Central memory CD4-positive, alpha-beta T cell (primary cell): Measurements from ENCODE around the gene PVR.
"Not testable (repeated sequence)": the region's sequence is repeated elsewhere in the genome, so short reads cannot be mapped to it uniquely, and the experiment has no call there.

Experiments used
- DNase-seq: peaks from one replicate; pipeline ENCODE4 v3.0.0; 2022

PVR gene

DNA sequence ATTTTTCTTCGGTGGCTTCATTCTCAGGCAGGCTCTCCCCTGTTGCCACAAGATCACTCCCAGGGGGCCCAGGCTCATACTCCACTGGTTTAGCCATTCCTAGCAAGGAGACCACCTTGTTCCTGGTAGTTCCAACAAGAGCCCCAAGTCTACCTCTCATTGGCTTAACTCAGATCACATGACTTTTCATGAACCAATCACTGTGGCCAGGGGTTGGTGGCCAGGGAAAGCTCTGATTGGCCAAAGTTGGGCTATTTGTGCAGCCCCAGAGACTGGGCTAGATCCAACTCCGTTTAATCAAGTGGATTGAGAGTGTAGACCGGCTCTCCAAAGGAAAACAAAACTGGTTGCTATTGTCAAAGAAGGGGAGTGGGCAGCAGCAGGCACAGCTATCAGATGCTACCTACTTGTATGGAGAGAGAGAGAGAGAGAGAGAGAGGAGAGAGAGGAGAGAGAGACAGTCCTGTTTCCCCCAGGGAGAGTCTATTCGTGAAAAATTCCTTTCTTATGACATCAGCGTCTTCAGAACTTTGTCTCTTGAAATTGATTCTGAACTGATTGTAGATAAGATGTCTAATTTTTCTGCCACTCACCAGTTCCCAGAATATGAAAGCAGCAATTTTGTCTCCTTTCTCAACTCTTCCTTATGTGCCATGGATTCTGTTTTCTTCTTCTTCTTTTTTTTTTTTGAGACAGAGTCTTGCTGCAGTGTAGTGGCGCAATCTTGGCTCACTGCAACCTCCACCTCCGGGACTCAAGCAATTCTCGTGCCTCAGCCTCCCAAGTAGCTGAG is 33.5 kb downstream of the PVR start:
- DNase-seq = no peak

DNA sequence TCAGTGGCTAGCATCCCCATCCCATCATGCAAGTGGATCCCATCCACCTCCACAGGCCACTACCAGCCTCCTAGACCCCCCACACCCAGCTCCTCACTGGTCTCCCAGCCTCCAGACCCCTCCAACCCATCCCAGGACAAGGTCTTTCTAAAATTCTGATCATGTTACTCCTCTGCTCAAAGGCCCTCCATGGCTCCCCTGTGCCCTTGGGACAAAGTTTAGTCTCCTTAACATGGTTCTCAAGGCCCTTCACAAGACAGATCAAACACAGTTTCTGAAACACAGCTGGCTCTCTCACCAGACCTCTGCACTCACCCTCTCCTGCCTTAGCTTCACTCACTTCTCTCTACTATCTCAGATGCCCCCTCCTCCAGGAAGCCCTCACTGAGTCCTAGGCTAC is 36.8 kb downstream of the PVR start:
- no peak for DNase-seq

DNA sequence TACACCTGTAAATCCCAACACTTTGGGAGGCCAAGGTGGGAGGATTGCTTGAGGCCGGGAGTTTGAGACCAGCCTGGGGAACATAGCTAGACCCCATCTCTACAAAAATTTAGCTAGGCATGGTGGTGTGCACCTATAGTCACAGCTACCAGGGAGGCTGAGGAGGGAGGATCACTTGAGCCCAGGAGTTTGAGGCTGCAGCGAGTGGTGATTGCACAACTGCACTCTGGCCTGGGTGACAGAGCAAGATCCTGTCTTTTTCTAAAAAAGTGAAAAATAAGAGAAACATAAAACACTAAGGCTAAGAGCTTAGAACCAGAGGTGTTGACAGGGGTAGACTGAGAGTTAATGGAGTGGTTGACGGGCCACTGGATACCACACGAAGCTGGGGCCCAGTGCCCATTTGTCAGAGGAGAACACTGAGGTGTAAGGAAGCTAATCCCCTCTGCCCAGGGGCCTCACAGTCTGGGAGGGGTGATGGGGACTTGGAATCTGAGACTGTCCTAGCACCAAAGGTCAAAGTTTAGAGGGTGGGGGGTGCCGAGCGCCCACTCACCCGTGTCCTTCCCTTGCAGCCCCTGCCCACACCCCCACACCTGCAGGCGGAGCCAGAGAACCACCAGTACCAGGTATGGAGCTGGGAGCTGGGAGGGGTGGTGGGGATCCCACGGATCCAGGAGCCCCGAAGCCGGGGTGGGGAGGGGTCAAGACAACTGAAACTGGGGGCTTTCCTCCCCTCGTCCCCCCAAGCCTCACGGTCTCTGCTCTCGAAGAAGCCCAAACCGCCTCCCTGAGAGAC is 38.5 kb downstream of the PVR start:
- DNase-seq = no peak

DNA sequence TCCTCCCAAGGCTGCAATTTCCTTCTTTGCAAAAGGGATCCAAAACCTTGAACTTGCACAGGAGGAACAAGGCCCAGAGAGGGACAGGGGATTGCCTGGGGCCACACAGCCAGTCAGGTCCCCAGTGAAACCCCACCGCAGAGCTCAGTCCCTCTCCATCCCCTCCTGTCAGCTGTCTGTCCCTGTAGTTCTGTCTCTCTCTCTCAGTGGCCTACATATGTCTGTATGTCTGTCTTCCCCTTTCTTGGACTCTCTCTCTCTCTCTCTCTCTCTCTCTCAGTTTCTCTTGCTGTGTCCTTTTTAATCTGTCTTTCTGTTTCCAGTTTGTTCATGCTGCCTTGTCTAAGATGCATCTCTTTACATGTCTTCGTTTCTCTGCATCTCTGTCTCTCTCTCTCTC is 39.1 kb downstream of the PVR start:
- no peak for DNase-seq

DNA sequence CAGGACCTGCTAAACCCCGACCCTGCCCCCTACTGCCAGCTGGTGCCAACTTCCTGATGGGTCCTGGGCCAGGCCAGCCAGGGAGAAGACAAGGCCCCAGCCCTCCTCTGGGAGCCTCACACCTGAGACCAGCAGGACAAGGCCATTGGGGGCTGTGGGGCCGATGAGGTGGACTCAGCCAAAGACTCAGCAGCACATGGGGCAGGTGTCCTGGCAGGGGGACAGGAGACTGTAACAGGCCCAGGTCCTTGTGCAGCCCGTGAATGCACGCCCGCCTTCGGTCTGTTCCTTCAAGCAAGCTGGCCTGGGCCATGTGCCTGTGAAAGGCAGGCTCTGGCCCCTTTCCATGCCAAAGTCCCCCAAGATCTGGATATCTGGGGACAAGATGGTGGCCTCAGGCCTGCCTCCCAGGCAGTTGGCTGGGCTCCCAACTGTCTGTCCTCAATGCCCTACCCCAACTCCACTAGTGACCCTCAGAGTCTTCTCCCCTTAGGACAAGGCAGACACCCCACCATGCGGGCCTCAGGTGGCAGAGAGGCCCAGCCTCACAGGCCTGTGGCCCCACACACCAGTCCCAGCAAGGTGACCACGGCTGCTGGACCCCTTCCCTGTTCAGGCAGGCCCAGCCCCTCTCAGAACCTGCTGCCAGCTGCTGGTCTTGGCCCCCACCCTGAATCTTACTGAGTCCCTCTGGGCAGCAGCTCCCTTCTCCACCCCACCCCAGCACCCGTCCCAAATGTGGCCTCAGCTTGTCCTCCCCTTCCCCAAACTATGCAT is 39.9 kb downstream of the PVR start:
- DNase-seq = no peak

- DNase-seq = not testable (repeated sequence)
These were observed 40.7 kb downstream of the PVR start for GRCh38 chr19:44684396-44684795.

- no peak for DNase-seq
These were observed 41.5 kb downstream of the PVR start for GRCh38 chr19:44684892-44685863.

- no peak for DNase-seq
These were observed 42.2 kb downstream of the PVR start for GRCh38 chr19:44685877-44686276.

DNA sequence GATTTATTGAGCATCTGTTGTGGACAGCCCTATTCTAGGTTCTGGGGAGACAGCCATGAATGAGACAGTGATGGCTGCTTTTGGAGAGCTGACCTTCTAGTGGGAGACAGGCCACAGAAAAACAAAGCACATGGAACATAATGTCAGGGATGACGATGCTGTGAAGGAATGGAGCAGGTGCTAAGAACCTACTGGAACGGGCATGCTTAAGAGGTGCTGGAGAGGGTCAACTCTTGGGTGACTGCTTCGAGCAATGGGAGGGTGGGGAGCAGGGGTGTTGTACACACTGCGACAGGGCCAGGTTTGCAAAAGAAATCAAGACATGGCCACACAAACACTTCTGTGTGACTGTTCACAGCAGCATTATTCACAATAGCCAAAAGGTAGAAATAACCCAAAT is 43.2 kb downstream of the PVR start:
- no peak for DNase-seq

GRCh38 chr19:44687888-44688287 is 44.2 kb downstream of the PVR start:
- no peak for DNase-seq

DNA sequence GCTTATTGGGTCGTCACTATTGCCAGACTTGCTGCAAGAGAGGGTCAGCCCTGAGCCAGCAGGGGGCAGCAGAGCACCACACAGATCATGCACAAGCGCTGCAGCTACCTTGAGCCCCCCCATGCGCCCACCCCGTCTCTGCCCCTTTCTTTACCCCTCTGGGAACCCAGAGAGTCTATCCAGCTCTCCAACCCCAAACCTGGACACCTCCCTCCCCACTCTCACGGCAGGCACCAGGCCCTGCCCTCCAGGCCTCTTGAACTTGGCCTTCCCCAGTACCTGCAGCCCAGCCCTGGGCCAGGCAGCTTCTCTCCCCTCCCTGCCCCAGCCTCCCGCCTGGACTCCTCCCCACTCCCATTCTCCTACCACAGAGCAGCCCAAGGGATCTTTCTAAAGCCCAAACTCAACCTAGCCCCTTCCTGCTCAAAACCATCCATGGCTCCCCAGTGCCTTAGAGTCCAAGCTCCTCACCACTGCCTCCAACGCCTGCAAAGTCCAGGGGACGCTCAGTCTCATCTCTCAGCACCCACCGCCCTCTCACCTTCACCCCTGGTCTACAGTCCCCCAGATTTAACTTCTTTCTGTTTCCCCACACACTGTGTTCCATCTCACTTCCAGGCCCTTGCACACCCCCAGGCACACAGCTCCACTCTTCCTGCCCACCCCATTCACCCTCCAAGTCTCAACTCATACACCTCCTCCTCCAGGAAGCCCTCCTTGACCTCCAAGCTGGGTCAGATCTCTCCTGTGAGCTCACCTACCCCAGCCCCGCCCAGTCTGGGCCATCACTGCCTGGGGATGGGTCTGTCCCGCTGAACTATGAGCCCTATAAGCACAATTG is 45.8 kb downstream of the PVR start:
- peak; percentile 57 for DNase-seq

- DNase-seq = no peak
These were observed 46.4 kb downstream of the PVR start for GRCh38 chr19:44690131-44690440.

DNA sequence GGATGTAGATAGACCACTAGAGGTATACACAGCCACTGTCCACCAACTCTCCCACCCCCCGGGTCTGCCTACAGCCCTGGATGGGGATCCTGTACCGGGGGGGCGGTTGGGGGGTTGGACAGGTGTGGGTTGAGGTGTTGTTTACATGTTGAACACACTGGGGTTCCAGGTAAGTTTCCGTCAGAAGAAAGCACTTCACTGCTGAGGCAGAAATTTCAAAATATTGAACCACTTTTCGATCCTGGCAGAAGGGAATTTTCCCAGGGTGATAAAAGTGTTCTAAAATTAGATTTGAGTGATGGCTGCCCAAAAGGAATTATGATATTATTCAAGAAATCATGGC is 48.6 kb downstream of the PVR start:
- DNase-seq = no peak

- no peak for DNase-seq
These were observed 50.5 kb downstream of the PVR start for GRCh38 chr19:44694184-44694579.

- no peak for DNase-seq
These were observed 53.4 kb downstream of the PVR start for GRCh38 chr19:44696939-44697669.

GRCh38 chr19:44697670-44698034 is 53.9 kb downstream of the PVR start:
- DNase-seq = no peak

DNA sequence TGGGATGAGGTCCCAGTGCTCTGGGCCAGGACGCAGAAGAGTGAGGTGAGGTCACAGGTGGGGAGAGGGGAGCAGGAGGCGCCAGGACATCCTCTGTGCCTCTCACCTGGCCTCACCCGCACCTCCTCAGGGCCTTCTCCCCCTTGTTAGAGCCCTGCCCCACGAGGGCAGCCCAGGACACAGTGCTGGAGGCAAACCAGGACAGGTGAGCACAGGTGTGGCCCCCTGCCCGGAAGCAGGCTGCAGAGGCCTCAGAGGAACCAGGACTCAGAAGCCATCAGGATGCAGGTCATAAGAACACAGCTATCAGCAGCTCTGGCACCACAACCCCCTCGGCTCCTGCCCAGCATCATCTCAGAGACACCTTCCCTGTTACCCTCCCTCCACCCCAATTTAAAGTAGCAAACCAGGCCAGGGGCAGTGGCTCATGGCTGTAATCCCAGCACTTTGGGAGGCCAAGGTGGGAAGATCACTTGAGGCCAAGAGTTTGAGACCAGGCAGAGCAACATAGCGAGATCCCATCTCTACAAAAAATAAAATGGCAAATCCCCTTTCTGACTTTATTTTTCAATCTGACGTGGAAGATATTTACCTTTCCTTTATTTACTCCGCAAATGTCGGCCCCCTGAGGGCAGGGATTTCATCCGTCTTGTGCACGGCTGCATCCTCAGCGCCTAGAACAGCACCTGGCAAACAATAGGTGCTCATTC is 54.9 kb downstream of the PVR start, which contains the start of gene CEACAM16:
Gene CEACAM16 (plus strand): TSS at position 660 of the 710 bp plus-strand sequence. CDS start 2,306 bp downstream, outside the sequence.
- no peak for DNase-seq

GRCh38 chr19:44700547-44700946 is 56.8 kb downstream of the PVR start:
- DNase-seq = no peak

- DNase-seq = no peak
These were observed 57.5 kb downstream of the PVR start for GRCh38 chr19:44701228-44701627.

DNA sequence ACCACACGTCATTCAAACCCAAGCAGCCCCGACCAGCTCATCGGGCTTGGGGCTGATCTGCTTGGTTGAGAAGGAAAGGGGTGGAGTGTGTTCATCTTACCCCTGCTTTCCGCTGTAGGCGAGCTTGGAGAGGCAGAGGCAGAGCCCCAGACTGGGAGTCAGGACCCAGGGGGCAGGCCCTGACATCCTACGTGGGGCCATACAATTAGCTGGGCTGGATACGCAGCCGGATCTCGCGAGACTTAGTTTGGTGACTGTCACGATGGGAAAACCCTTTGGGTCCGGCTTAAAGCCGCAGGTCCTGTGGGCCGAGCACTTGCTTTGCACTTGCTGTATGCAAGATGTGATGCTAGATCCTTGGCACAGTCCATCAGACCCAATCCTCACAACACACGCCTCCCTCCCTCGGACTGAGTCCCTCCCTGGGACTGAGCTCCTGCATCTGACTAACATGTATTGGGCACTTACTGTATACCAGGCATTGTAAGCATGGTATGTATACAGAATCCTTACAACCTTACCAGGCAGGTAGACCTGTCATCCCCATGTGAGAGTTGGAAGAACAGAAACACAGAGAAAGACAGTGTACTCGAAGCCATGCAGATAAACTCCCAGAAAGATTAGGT is 59.0 kb downstream of the PVR start:
- DNase-seq = no peak
